CD14-positive monocyte (primary cell): Measurements from ENCODE around the gene MAMSTR. TPM values are rescaled to one million over a fixed set of nuclear protein-coding genes. Genes with fewer than 3 reads are reported as not detected.

Experiments
- DNase-seq, 3 donors: peaks; one replicate each; pipeline ENCODE4 v3.0.0-alpha.2; 2011 to 2022
- H2AFZ ChIP-seq: 2 replicates; pipeline ENCODE4 v1.6.0; 2012; ENCODE audit warnings: mild to moderate bottlenecking, low read depth, low read length, inconsistent platforms; ENCODE audit not compliant: insufficient read depth, poor library complexity, severe bottlenecking
- H3K27ac ChIP-seq, 2 donors: 1 replicate in 1 of 2; 2 replicates in 1 of 2; pipeline ENCODE4 v1.5.1; 2012 to 2013; ENCODE audit warnings: low read length in 2 of 2, control low read depth in 1 of 2, inconsistent platforms in 1 of 2, low read depth in 1 of 2, mild to moderate bottlenecking in 1 of 2
- H3K27me3 ChIP-seq, 2 donors: one replicate each; pipeline versions ENCODE4 v1.6.0 to v1.6.1; 2011 to 2013; ENCODE audit warnings: low read length in 2 of 2; ENCODE audit not compliant: control insufficient read depth in 2 of 2, insufficient read depth in 2 of 2
- H3K36me3 ChIP-seq, 2 donors: replicated peaks in 1 of 2; 1 replicate in 1 of 2; 2 replicates in 1 of 2; pipeline versions ENCODE4 v1.5.1 to v1.6.1; 2012 to 2013; ENCODE audit warnings: low read length in 2 of 2, control low read depth in 1 of 2, inconsistent platforms in 1 of 2, mild to moderate bottlenecking in 1 of 2; ENCODE audit not compliant: insufficient read depth in 2 of 2, control insufficient read depth in 1 of 2
- H3K4me1 ChIP-seq, 2 donors: 1 replicate in 1 of 2; 2 replicates in 1 of 2; pipeline versions ENCODE4 v1.5.1 to v1.6.1; 2012 to 2013; ENCODE audit warnings: low read length in 2 of 2, control low read depth in 1 of 2, inconsistent platforms in 1 of 2, mild to moderate bottlenecking in 1 of 2, moderate library complexity in 1 of 2; ENCODE audit not compliant: insufficient read depth in 2 of 2, control insufficient read depth in 1 of 2
- H3K4me2 ChIP-seq: replicated peaks from 2 replicates; pipeline ENCODE3; 2012; ENCODE audit warnings: low read length, moderate library complexity, mild to moderate bottlenecking; ENCODE audit not compliant: poor library complexity, severe bottlenecking; ENCODE audit errors: extremely low read depth
- H3K4me3 ChIP-seq, 3 experiments: fragments of 200-600 bp in 1 of 3; sonication (generic) in 1 of 3; replicated peaks in 1 of 3; 1 replicate in 2 of 3; 2 replicates in 1 of 3; pipeline ENCODE4 v1.5.1; 2011 to 2013; ENCODE audit warnings: low read length in 3 of 3, mild to moderate bottlenecking in 3 of 3, control low read depth in 2 of 3, low read depth in 2 of 3, inconsistent platforms in 1 of 3, moderate library complexity in 1 of 3
- H3K79me2 ChIP-seq: 2 replicates; pipeline ENCODE4 v1.6.0; 2012; ENCODE audit warnings: mild to moderate bottlenecking, control low read depth, inconsistent platforms, low read length, moderate library complexity; ENCODE audit not compliant: insufficient read depth
- H3K9ac ChIP-seq: 2 replicates; pipeline ENCODE4 v1.6.0; 2017; ENCODE audit warnings: low read length, mild to moderate bottlenecking; ENCODE audit not compliant: insufficient read depth, poor library complexity, severe bottlenecking
- H3K9me3 ChIP-seq, 2 donors: replicated peaks in 1 of 2; 1 replicate in 1 of 2; 2 replicates in 1 of 2; pipeline versions ENCODE4 v1.5.1 to v1.6.1; 2012 to 2013; ENCODE audit warnings: low read length in 2 of 2, control low read depth in 1 of 2; ENCODE audit not compliant: control insufficient read depth in 1 of 2, insufficient read depth in 1 of 2
- H4K20me1 ChIP-seq: 2 replicates; pipeline ENCODE4 v1.6.0; 2012; ENCODE audit warnings: mild to moderate bottlenecking, low read length, control low read depth, moderate library complexity; ENCODE audit not compliant: insufficient read depth
- H3K27ac Mint-ChIP-seq, 7 donors: one replicate each; pipeline ENCODE4 v1.8.0; 2020; ENCODE audit warnings: mild to moderate bottlenecking in 7 of 7, mixed read lengths in 7 of 7, moderate library complexity in 6 of 7, inconsistent platforms in 2 of 7
- H3K27me3 Mint-ChIP-seq, 3 donors: one replicate each; pipeline ENCODE4 v1.8.0; 2021 to 2022; ENCODE audit warnings: low read depth in 3 of 3, mild to moderate bottlenecking in 3 of 3, mixed read lengths in 3 of 3, moderate library complexity in 3 of 3, inconsistent platforms in 1 of 3
- H3K36me3 Mint-ChIP-seq, 2 donors: one replicate each; pipeline ENCODE4 v1.8.0; 2020; ENCODE audit warnings: mixed read lengths in 2 of 2, inconsistent platforms in 1 of 2, mild to moderate bottlenecking in 1 of 2
- H3K4me1 Mint-ChIP-seq: one replicate; pipeline ENCODE4 v1.8.0; 2020; ENCODE audit warnings: mild to moderate bottlenecking, mixed read lengths
- H3K4me3 Mint-ChIP-seq, 2 donors: one replicate each; pipeline ENCODE4 v1.8.0; 2020; ENCODE audit warnings: mild to moderate bottlenecking in 2 of 2, mixed read lengths in 2 of 2, moderate library complexity in 1 of 2
- H3K9me3 Mint-ChIP-seq, 7 donors: one replicate each; pipeline ENCODE4 v1.8.0; 2020 to 2022; ENCODE audit warnings: mixed read lengths in 7 of 7, mild to moderate bottlenecking in 6 of 7, moderate library complexity in 6 of 7, inconsistent platforms in 2 of 7
- WGBS: methylation state at CpG from one replicate; pipeline ENCODE4 v1.1.5; 2013; ENCODE audit warnings: missing lambda C conversion rate; ENCODE audit not compliant: insufficient coverage; 5-methylcytosine and 5-hydroxymethylcytosine counted together
- intact Hi-C, 2 donors: fragments of 100-400 bp; cut with micrococcal nuclease; formaldehyde crosslinking; loops; one replicate each; pipeline versions ENCODE4 v1.15.0 to v1.15.1; 2023
- polyA plus RNA-seq, 3 donors: library from polyadenylated mRNA; depleted of rRNA in 1 of 3; unstranded in 2 of 3; stranded (reverse) in 1 of 3; fragments of 300-500 nt in 2 of 3; fragments of >200 nt in 1 of 3; fragmentation: Illumina TruSeq in 2 of 3; gene quantifications; 1 replicate in 2 of 3; 2 replicates in 1 of 3; pipeline ENCODE4 v1.2.3, GENCODE V29; 2012 to 2021
- TF ChIP-seq, protein P1 (sequence below): fragments of 200-600 bp; IDR thresholded peaks from one replicate; pipeline ENCODE4 v1.8.0; 2022; ENCODE audit warnings: antibody characterized with exemption, mild to moderate bottlenecking

Gene MAMSTR
- polyA plus RNA-seq, 3 donors = 0.07 TPM; not detected in 2

DNA sequence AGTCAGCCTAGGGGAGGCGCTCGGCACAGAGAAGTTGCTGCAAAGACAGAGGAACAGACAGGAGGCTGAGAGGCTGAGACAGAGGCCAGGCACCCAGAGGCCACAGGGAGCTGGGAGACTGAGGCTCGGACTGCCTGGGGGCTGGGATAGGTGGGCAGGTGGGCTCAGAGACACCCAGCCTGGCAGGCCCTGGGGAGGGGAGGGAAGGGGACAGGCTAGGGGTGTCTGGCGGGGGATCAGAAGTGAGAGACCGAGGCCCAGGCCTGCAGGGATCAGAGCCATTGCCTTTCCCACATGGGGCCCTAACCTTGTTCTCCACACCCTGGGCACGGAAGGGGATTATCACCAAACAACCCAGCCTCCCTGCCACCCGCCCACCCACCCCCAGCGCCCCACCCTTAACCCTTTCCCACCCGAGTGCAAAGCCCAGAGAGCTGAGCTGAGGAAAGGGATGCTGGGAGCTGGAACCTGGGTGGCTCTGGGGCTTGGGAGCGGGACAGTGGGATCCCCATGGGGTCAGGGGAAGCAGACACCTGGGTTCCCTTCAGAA, 48.0 kb downstream of the MAMSTR start:
- H3K27me3 Mint-ChIP-seq = peaks cover 2 to 4% (median 3%) of the 10 kb centered on the region in 3 donors
- TF ChIP-seq, protein P1, sequence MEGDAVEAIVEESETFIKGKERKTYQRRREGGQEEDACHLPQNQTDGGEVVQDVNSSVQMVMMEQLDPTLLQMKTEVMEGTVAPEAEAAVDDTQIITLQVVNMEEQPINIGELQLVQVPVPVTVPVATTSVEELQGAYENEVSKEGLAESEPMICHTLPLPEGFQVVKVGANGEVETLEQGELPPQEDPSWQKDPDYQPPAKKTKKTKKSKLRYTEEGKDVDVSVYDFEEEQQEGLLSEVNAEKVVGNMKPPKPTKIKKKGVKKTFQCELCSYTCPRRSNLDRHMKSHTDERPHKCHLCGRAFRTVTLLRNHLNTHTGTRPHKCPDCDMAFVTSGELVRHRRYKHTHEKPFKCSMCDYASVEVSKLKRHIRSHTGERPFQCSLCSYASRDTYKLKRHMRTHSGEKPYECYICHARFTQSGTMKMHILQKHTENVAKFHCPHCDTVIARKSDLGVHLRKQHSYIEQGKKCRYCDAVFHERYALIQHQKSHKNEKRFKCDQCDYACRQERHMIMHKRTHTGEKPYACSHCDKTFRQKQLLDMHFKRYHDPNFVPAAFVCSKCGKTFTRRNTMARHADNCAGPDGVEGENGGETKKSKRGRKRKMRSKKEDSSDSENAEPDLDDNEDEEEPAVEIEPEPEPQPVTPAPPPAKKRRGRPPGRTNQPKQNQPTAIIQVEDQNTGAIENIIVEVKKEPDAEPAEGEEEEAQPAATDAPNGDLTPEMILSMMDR = no peak
- intact Hi-C loops = no loop called here
- no peak for DNase-seq
- H3K4me1 Mint-ChIP-seq = peaks cover 8% of the 10 kb centered on the region
- Histone ChIP-seq H3K4me2 (no peak overlapping the region), H3K4me1 (peaks cover 0 to 7% of the 10 kb centered on the region in 2 donors), H3K9me3 (no peaks in the 10 kb centered on the region), H3K4me3 (no peak overlapping the region), H3K9ac (no peak overlapping the region), H3K27ac (no peak overlapping the region), H3K79me2 (no peaks in the 10 kb centered on the region), H3K36me3 (no peaks in the 10 kb centered on the region), H3K27me3 (no peaks in the 10 kb centered on the region), H4K20me1 (no peaks in the 10 kb centered on the region), H2AFZ (no peak overlapping the region)
- WGBS = 98% methylated on average over 5 of the region's 10 CpGs
- no peak overlapping the region for H3K27ac Mint-ChIP-seq
- H3K36me3 Mint-ChIP-seq = no peaks in the 10 kb centered on the region
- H3K4me3 Mint-ChIP-seq = no peak overlapping the region
- H3K9me3 Mint-ChIP-seq = peaks cover 0 to 7% (median 6%) of the 10 kb centered on the region in 7 donors

DNA sequence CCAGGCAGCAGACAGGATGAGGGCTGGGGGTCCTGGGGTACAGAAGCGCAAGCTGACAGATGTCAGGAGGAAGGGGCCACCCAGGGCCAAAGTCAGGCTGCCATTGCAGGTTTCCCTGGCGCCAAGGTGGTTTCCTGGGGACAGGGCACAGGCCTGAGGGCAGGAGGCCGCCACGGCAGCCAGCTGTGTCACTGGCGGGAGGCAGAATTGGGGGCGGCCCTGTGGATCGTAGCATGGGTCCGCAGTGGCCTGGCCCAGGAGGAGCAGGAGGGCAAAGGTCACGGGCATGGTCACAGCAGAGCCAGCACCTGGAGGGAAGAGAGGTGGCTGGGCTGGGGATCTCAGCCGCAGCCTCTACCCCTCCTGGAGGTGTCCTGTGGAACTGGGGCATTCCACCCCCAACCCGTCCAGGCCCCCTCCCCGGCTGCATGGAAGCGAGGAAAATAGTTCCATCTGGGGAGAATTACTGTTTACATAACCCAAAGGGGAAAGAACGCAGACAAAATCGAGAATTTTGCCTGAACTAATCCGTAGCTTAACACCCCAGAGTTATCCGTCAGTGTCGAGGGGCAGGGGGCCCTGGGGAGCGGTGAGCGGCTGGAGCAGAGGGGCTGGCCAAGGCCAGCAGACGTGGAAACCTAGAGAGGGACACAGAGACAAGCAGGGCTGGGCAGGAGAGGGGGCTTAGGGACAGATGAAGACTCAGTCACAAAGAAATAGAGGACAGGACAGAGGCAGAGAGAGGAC, 48.7 kb downstream of the MAMSTR start:
- Histone ChIP-seq H3K9me3 (no peaks in the 10 kb centered on the region), H3K27me3 (no peaks in the 10 kb centered on the region), H2AFZ (no peak overlapping the region), H3K9ac (no peak overlapping the region), H3K4me2 (no peak overlapping the region), H3K4me3 (no peak overlapping the region), H3K36me3 (no peaks in the 10 kb centered on the region), H4K20me1 (no peaks in the 10 kb centered on the region), H3K79me2 (no peaks in the 10 kb centered on the region), H3K27ac (no peak overlapping the region), H3K4me1 (peaks cover 0 to 7% of the 10 kb centered on the region in 2 donors)
- intact Hi-C loops = no loop called here
- 96% methylated on average over 16 of the region's 21 CpGs for WGBS
- no peak for DNase-seq
- Mint-ChIP-seq H3K27me3 (peaks cover 0 to 3% (median 3%) of the 10 kb centered on the region in 3 donors), H3K27ac (no peak overlapping the region), H3K36me3 (no peaks in the 10 kb centered on the region), H3K4me3 (no peak overlapping the region), H3K9me3 (peaks cover 0 to 7% (median 6%) of the 10 kb centered on the region in 7 donors), H3K4me1 (peaks cover 8% of the 10 kb centered on the region)
- TF ChIP-seq, protein P1 = no peak
